ENCODE measurements around the gene TMED8.

- TF ChIP-seq CTCF (IDR thresholded peaks at IDR 0.05; ENCODE audit: low read depth, low read length, poor library complexity, severe bottlenecking) (no peak), EZH2phosphoT487 (IDR thresholded peaks at IDR 0.05; ENCODE audit: borderline replicate concordance, low read length) (no peak)
These were observed 32.4 kb downstream of the TMED8 start for GRCh38 chr14:77344377-77344996.
